ENCODE results near the gene TGFBR2. TPM values are rescaled to one million over a fixed set of nuclear protein-coding genes. Genes with fewer than 3 reads are reported as not detected.

The TGFBR2 gene
- total and polyA plus RNA-seq, 2 experiments from 2014 or later: 135 to 188 TPM

- H3K27ac ChIP-seq: no peak overlapping the region
- H3K4me2 ChIP-seq (ENCODE audit: unreplicated experiment): peak overlapping the region; percentile 14
- peaks cover 48% of the 10 kb centered on the region for H3F3A ChIP-seq (ENCODE audit: insufficient read depth)
- 0 out of 2 replicates have a peak overlapping the region, but pooled peaks have one; percentile 1 for H3K4me3 ChIP-seq
- no peaks in the 10 kb centered on the region for H3K9me2 ChIP-seq (ENCODE audit: insufficient read depth)
- no peak overlapping the region for H2AFZ ChIP-seq
- TF ChIP-seq EZH2phosphoT487 (IDR thresholded peaks at IDR 0.05; ENCODE audit: insufficient read depth, low read depth): no peak
- no peak for TF ChIP-seq EZH2 (IDR thresholded peaks at IDR 0.05; ENCODE audit: insufficient read depth, poor library complexity, severe bottlenecking)
- no peak overlapping the region for H3K9ac ChIP-seq
- H3K79me2 ChIP-seq (ENCODE audit: insufficient read depth): peaks cover 100% of the 10 kb centered on the region
- in situ Hi-C loops (cut with MboI): loop anchor here (10.0 kb wide), 1 partner anchor 412 kb away; no protein-coding TSS in a partner anchor
- DNase-seq: no peak
- H3K27me3 ChIP-seq (replicated peaks; ENCODE audit: insufficient read depth): no peaks in the 10 kb centered on the region
- H3K36me3 ChIP-seq (ENCODE audit: low read depth): peaks cover 5% of the 10 kb centered on the region; the same call in 1 of the 2 replicates
- peaks cover 74% of the 10 kb centered on the region for H3K4me1 ChIP-seq (ENCODE audit: insufficient read depth)
- peaks cover 31% of the 10 kb centered on the region for H4K20me1 ChIP-seq (ENCODE audit: insufficient read depth)
- WGBS, 2 experiments (ENCODE audit: low coverage in 1 of 2, low lambda C conversion rate in 2 of 2, missing lambda C conversion rate in 2 of 2): 90 to 100% methylated on average over 1 of the region's 1 CpG
- no peaks in the 10 kb centered on the region for H3K9me3 ChIP-seq (ENCODE audit: low read depth)
These were observed 10.1 kb downstream of the TGFBR2 start for GRCh38 chr3:30616347-30617027.

DNA sequence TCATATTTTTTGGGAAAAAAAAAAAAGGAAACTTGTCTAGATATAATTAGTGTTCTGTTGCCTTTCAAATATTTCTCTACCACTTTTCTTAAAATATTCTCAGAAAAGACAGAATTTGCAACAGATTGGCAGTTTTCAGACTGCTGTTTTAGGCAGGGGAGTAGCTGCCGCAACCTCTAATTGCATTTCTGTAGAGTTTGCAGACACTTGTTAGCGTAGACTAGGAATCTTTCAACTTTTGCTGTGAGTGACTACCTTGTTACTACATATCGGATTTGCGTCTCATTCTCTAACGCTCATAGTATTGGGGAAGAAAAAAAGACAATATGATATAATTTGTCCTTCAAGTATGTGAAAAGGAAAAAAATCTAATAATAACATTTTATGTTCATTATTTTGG, 10.7 kb downstream of the TGFBR2 start:
- H3K79me2 ChIP-seq (ENCODE audit: insufficient read depth): peaks cover 100% of the 10 kb centered on the region
- H3K9me2 ChIP-seq (ENCODE audit: insufficient read depth): no peaks in the 10 kb centered on the region
- peaks cover 43% of the 10 kb centered on the region for H3F3A ChIP-seq (ENCODE audit: insufficient read depth)
- TF ChIP-seq EZH2 (IDR thresholded peaks at IDR 0.05; ENCODE audit: insufficient read depth, poor library complexity, severe bottlenecking) (no peak), EZH2phosphoT487 (IDR thresholded peaks at IDR 0.05; ENCODE audit: insufficient read depth, low read depth) (no peak)
- no peak overlapping the region for H3K9ac ChIP-seq
- DNase-seq: no peak
- H3K36me3 ChIP-seq (ENCODE audit: low read depth): peaks cover 11% of the 10 kb centered on the region
- peaks cover 25% of the 10 kb centered on the region for H4K20me1 ChIP-seq (ENCODE audit: insufficient read depth)
- 96 to 100% methylated on average over 5 of the region's 5 CpGs for WGBS, 2 experiments (ENCODE audit: low coverage in 1 of 2, low lambda C conversion rate in 2 of 2, missing lambda C conversion rate in 2 of 2)
- H3K27me3 ChIP-seq (replicated peaks; ENCODE audit: insufficient read depth): no peaks in the 10 kb centered on the region
- H3K4me2 ChIP-seq (ENCODE audit: unreplicated experiment): no peak overlapping the region
- H3K27ac ChIP-seq: no peak overlapping the region
- in situ Hi-C loops (cut with MboI): loop anchor here (10.0 kb wide), 1 partner anchor 412 kb away; no protein-coding TSS in a partner anchor
- H2AFZ ChIP-seq: no peak overlapping the region
- no peaks in the 10 kb centered on the region for H3K9me3 ChIP-seq (ENCODE audit: low read depth)
- no peak overlapping the region for H3K4me3 ChIP-seq
- H3K4me1 ChIP-seq (ENCODE audit: insufficient read depth): peaks cover 74% of the 10 kb centered on the region

- Histone ChIP-seq H3F3A (ENCODE audit: insufficient read depth) (peaks cover 37% of the 10 kb centered on the region), H4K20me1 (ENCODE audit: insufficient read depth) (peaks cover 23% of the 10 kb centered on the region), H3K79me2 (ENCODE audit: insufficient read depth) (peaks cover 100% of the 10 kb centered on the region), H3K9me2 (ENCODE audit: insufficient read depth) (no peaks in the 10 kb centered on the region), H3K9me3 (ENCODE audit: low read depth) (no peaks in the 10 kb centered on the region), H3K4me1 (ENCODE audit: insufficient read depth) (peaks cover 73% of the 10 kb centered on the region), H2AFZ (no peak overlapping the region), H3K4me3 (no peak overlapping the region), H3K36me3 (ENCODE audit: low read depth) (peaks cover 15% of the 10 kb centered on the region), H3K27ac (no peak overlapping the region), H3K4me2 (ENCODE audit: unreplicated experiment) (no peak overlapping the region), H3K27me3 (replicated peaks; ENCODE audit: insufficient read depth) (no peaks in the 10 kb centered on the region), H3K9ac (no peak overlapping the region)
- WGBS, 2 experiments (ENCODE audit: low coverage in 1 of 2, low lambda C conversion rate in 2 of 2, missing lambda C conversion rate in 2 of 2): 96 to 100% methylated on average over 2 of the region's 2 CpGs
- DNase-seq: no peak
- TF ChIP-seq EZH2phosphoT487 (IDR thresholded peaks at IDR 0.05; ENCODE audit: insufficient read depth, low read depth) (no peak), EZH2 (IDR thresholded peaks at IDR 0.05; ENCODE audit: insufficient read depth, poor library complexity, severe bottlenecking) (no peak)
- in situ Hi-C loops (cut with MboI): loop anchor here (10.0 kb wide), 1 partner anchor 413 kb away; no protein-coding TSS in a partner anchor
These were observed 11.3 kb downstream of the TGFBR2 start for GRCh38 chr3:30617653-30618052.

GRCh38 chr3:30618526-30618925, 12.1 kb downstream of the TGFBR2 start:
- no peak for TF ChIP-seq EZH2phosphoT487 (IDR thresholded peaks at IDR 0.05; ENCODE audit: insufficient read depth, low read depth)
- TF ChIP-seq EZH2 (IDR thresholded peaks at IDR 0.05; ENCODE audit: insufficient read depth, poor library complexity, severe bottlenecking): no peak
- DNase-seq: no peak
- Histone ChIP-seq H3K4me2 (ENCODE audit: unreplicated experiment) (no peak overlapping the region), H3K9ac (no peak overlapping the region), H3K9me3 (ENCODE audit: low read depth) (no peaks in the 10 kb centered on the region), H3K27ac (no peak overlapping the region), H3F3A (ENCODE audit: insufficient read depth) (peaks cover 42% of the 10 kb centered on the region), H3K27me3 (replicated peaks; ENCODE audit: insufficient read depth) (no peaks in the 10 kb centered on the region), H4K20me1 (ENCODE audit: insufficient read depth) (peaks cover 23% of the 10 kb centered on the region), H3K79me2 (ENCODE audit: insufficient read depth) (peaks cover 100% of the 10 kb centered on the region), H2AFZ (no peak overlapping the region), H3K9me2 (ENCODE audit: insufficient read depth) (no peaks in the 10 kb centered on the region), H3K4me3 (no peak overlapping the region), H3K36me3 (ENCODE audit: low read depth) (peaks cover 21% of the 10 kb centered on the region), H3K4me1 (ENCODE audit: insufficient read depth) (peaks cover 76% of the 10 kb centered on the region)
- 92 to 95% methylated on average over 3 of the region's 3 CpGs for WGBS, 2 experiments (ENCODE audit: low coverage in 1 of 2, low lambda C conversion rate in 2 of 2, missing lambda C conversion rate in 2 of 2)
- in situ Hi-C loops (cut with MboI): loop anchor here (10.0 kb wide), 1 partner anchor 414 kb away; no protein-coding TSS in a partner anchor
